DOHH2 (cell line): ENCODE results near the gene FBXO36.
"Not testable (repeated sequence)": the region's sequence is repeated elsewhere in the genome, so short reads cannot be mapped to it uniquely, and the experiment has no call there.

Source experiments
- H3F3A ChIP-seq: fragments of 200-600 bp; sonication (generic), shearing (Covaris generic); 2 replicates; pipeline ENCODE4 v1.6.0; 2016; ENCODE audit warnings: antibody characterized with exemption, mild to moderate bottlenecking; ENCODE audit not compliant: control insufficient read depth, insufficient read depth
- H3K27ac ChIP-seq: fragments of 200-600 bp; sonication (generic); 2 replicates; pipeline ENCODE4 v1.5.1; 2014; ENCODE audit warnings: low read depth, mild to moderate bottlenecking, low read length, moderate library complexity
- H3K27me3 ChIP-seq: fragments of 200-600 bp; sonication (generic); 2 replicates; pipeline ENCODE4 v1.6.1; 2014; ENCODE audit warnings: mild to moderate bottlenecking, low read length, mixed read lengths; ENCODE audit not compliant: control insufficient read depth
- H3K36me3 ChIP-seq: fragments of 200-600 bp; sonication (generic); 2 replicates; pipeline ENCODE4 v1.6.1; 2014; ENCODE audit warnings: mild to moderate bottlenecking, low read length, moderate library complexity, mixed read lengths; ENCODE audit not compliant: control insufficient read depth
- H3K4me1 ChIP-seq: fragments of 200-600 bp; sonication (generic); 2 replicates; pipeline ENCODE4 v1.6.1; 2014; ENCODE audit warnings: mild to moderate bottlenecking, low read length, mixed read lengths; ENCODE audit not compliant: control insufficient read depth
- H3K4me2 ChIP-seq: fragments of 200-600 bp; sonication (generic); 2 replicates; pipeline ENCODE4 v1.6.0; 2014; ENCODE audit warnings: mild to moderate bottlenecking, low read length, moderate library complexity
- H3K4me3 ChIP-seq: fragments of 200-600 bp; sonication (generic); 2 replicates; pipeline ENCODE4 v1.5.1; 2014; ENCODE audit warnings: mild to moderate bottlenecking, low read length, mixed read lengths
- H3K79me2 ChIP-seq: fragments of 200-600 bp; sonication (generic); 2 replicates; pipeline ENCODE4 v1.6.1; 2014; ENCODE audit warnings: mild to moderate bottlenecking, low read length, mixed read lengths; ENCODE audit not compliant: control insufficient read depth
- H3K9me2 ChIP-seq: fragments of 200-600 bp; sonication (generic); replicated peaks from 2 replicates; pipeline ENCODE4 v1.6.1; 2014; ENCODE audit warnings: mild to moderate bottlenecking, low read length, mixed read lengths; ENCODE audit not compliant: control insufficient read depth
- H3K9me3 ChIP-seq: fragments of 200-600 bp; sonication (generic); 2 replicates; pipeline ENCODE4 v1.6.1; 2014; ENCODE audit warnings: antibody characterized with exemption, low read length, mixed read lengths; ENCODE audit not compliant: control insufficient read depth, insufficient read depth
- H4K20me1 ChIP-seq: fragments of 200-600 bp; sonication (generic); 2 replicates; pipeline ENCODE4 v1.6.0; 2014; ENCODE audit warnings: low read depth, mild to moderate bottlenecking, antibody characterized with exemption, low read length, moderate library complexity; ENCODE audit not compliant: control insufficient read depth, insufficient read depth
- EZH2phosphoT487 ChIP-seq: fragments of 200-600 bp; sonication (generic); IDR thresholded peaks from 2 replicates; pipeline ENCODE4 v1.6.1; 2017; ENCODE audit warnings: borderline replicate concordance, mild to moderate bottlenecking, antibody characterized with exemption, low read length, moderate library complexity, mixed read lengths
- TF ChIP-seq, protein P1 (sequence below): fragments of 200-600 bp; sonication (generic); IDR thresholded peaks from one replicate; pipeline ENCODE4 v1.5.1; 2014; ENCODE audit warnings: antibody characterized with exemption, mild to moderate bottlenecking, low read depth, low read length; ENCODE audit not compliant: poor library complexity, severe bottlenecking

FBXO36 gene

DNA sequence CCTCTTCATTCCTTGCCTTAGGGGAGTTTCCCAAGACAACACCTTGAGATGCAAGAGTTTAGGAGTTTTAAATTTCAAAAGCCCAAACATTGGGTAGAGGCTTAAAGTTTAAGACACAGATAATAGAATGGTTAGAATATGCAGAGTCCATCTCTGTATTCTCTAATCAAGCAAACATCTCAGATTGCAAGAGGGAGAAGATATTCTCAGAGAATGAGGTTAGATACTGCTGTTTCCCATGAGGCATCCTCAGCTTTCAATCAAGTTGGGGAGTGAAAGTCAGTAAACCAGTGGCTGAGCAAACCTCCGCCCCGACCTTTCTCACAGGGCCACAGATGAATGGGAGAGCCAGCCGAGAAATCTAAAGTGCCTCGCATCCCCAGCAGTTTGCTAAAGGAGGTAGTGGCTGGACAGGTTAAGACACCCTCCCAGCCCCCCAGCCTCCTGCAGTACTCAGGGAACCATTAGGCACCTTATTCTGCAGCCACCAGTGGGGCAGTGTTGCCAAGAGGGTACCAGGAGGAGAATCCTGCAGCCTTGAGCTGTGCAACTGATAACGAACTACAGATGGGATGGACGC, 30.0 kb downstream of the FBXO36 start:
- H3K79me2 ChIP-seq, result no peaks in the 10 kb centered on the region
- H3K27me3 ChIP-seq, result no peaks in the 10 kb centered on the region
- no peaks in the 10 kb centered on the region for H3K36me3 ChIP-seq
- H3K27ac ChIP-seq, result no peak overlapping the region
- no peaks in the 10 kb centered on the region for H3K4me1 ChIP-seq
- H3K4me2 ChIP-seq, result no peak overlapping the region
- TF ChIP-seq, protein P1, sequence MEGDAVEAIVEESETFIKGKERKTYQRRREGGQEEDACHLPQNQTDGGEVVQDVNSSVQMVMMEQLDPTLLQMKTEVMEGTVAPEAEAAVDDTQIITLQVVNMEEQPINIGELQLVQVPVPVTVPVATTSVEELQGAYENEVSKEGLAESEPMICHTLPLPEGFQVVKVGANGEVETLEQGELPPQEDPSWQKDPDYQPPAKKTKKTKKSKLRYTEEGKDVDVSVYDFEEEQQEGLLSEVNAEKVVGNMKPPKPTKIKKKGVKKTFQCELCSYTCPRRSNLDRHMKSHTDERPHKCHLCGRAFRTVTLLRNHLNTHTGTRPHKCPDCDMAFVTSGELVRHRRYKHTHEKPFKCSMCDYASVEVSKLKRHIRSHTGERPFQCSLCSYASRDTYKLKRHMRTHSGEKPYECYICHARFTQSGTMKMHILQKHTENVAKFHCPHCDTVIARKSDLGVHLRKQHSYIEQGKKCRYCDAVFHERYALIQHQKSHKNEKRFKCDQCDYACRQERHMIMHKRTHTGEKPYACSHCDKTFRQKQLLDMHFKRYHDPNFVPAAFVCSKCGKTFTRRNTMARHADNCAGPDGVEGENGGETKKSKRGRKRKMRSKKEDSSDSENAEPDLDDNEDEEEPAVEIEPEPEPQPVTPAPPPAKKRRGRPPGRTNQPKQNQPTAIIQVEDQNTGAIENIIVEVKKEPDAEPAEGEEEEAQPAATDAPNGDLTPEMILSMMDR, result no peak
- TF ChIP-seq EZH2phosphoT487, result no peak
- no peaks in the 10 kb centered on the region for H3K9me3 ChIP-seq
- H4K20me1 ChIP-seq, result no peaks in the 10 kb centered on the region
- no peaks in the 10 kb centered on the region for H3K9me2 ChIP-seq
- no peak overlapping the region for H3K4me3 ChIP-seq
- no peaks in the 10 kb centered on the region for H3F3A ChIP-seq

DNA sequence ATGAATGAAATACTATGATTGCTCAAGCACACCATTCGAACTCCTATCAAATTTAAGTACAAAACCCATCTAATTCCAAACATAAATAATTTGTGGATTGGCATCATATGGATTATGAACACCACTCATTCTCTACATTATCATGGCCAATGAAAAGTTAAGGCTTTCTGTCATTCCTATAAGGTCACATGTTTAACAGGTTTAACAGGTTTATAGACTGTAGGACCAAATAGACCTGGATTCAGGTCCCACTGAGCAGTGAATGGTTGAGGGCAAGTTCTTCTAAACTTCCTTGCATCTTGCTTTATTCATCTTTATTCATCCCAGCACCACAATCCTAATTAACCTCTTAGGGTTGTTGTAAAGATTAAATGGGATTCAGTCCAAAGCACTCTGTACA, 33.4 kb downstream of the FBXO36 start:
- Histone ChIP-seq H3K27me3 (no peaks in the 10 kb centered on the region), H4K20me1 (no peaks in the 10 kb centered on the region), H3K4me3 (no peak overlapping the region), H3K79me2 (no peaks in the 10 kb centered on the region), H3K36me3 (no peaks in the 10 kb centered on the region), H3F3A (no peaks in the 10 kb centered on the region), H3K9me3 (no peaks in the 10 kb centered on the region), H3K4me1 (no peaks in the 10 kb centered on the region), H3K9me2 (no peaks in the 10 kb centered on the region), H3K4me2 (no peak overlapping the region), H3K27ac (no peak overlapping the region)
- TF ChIP-seq, protein P1, result no peak
- TF ChIP-seq EZH2phosphoT487, result no peak

DNA sequence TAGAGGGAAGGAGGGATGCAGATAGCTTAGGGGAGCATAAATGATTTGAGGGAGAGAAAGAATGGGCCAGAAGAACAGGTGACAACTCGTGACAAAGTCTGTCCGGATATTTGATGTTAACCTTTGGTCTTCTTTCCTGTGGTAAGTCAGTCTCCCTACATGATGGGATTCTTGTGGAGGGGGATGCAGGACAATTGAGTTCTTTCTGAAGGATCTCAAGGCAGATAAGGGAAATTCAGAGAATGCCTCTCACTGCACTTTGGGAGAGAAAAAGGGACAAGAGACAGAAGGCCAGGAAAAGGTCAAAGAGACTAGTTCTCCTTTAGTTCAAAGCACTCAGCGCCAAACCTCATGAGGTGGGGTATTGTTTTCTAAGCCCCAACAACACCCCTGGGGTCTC, 34.2 kb downstream of the FBXO36 start:
- Histone ChIP-seq H3K27ac (no peak overlapping the region), H3K9me3 (no peaks in the 10 kb centered on the region), H3K4me3 (no peak overlapping the region), H3K27me3 (no peaks in the 10 kb centered on the region), H4K20me1 (no peaks in the 10 kb centered on the region), H3F3A (no peaks in the 10 kb centered on the region), H3K4me2 (no peak overlapping the region), H3K79me2 (no peaks in the 10 kb centered on the region), H3K9me2 (no peaks in the 10 kb centered on the region), H3K36me3 (no peaks in the 10 kb centered on the region), H3K4me1 (no peaks in the 10 kb centered on the region)
- TF ChIP-seq, protein P1, result no peak
- no peak for TF ChIP-seq EZH2phosphoT487

DNA sequence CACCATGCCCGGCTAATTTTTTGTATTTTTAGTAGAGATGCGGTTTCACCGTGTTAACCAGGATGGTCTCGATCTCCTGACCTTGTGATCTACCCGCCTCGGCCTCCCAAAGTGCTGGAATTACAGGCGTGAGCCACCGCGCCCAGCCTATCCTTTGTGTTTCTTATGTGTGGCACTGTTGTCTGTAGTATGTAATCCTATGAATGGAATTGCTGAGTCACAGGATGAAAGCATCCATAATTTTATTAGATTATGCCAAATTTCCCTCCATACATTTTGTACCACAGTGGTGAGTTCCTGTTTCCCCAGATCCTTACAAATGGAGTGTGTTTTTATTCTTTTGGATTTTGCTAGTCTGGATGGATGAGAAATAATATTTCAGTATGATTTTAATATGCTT, 41.3 kb downstream of the FBXO36 start:
- not testable (repeated sequence) for H3K27ac ChIP-seq, H3K9me3 ChIP-seq, H3K27me3 ChIP-seq, H3K4me3 ChIP-seq, H3K36me3 ChIP-seq, H3K4me2 ChIP-seq, H3K9me2 ChIP-seq, H3K79me2 ChIP-seq, H4K20me1 ChIP-seq, H3F3A ChIP-seq, H3K4me1 ChIP-seq
